Measurements from ENCODE around the gene ADAMTS8.

Gene ADAMTS8

GRCh38 chr11:130428316-130429119, at the start of gene ADAMTS8:
ADAMTS8 (minus strand) TSS chr11:130428609; CDS start chr11:130428286, 323 bp downstream.
- Histone ChIP-seq H4K20me1 (ENCODE audit: insufficient read depth, low read length) (no peaks in the 10 kb centered on the region), H2AFZ (ENCODE audit: low read depth, low read length) (no peak within 1 kb of the TSS), H3K4me2 (ENCODE audit: low read length) (no peak within 1 kb of the TSS), H3K9me3 (ENCODE audit: insufficient read depth, low read length) (no peaks in the 10 kb centered on the region), H3K4me1 (ENCODE audit: low read length) (0 out of 2 replicates have a peak, but pooled peaks cover 8% of the 10 kb centered on the region), H3K36me3 (replicated peaks; ENCODE audit: low read depth, low read length) (no peaks in the 10 kb centered on the region), H3K4me3 (ENCODE audit: low read length) (no peak within 1 kb of the TSS), H3K27ac (ENCODE audit: low read length) (no peak within 1 kb of the TSS), H3K27me3 (ENCODE audit: low read depth, low read length) (peaks cover 23% of the 10 kb centered on the region), H3K9ac (ENCODE audit: low read length) (no peak within 1 kb of the TSS), H3K79me2 (ENCODE audit: low read length) (no peaks in the 10 kb centered on the region)
- TF ChIP-seq CTCF (IDR thresholded peaks at IDR 0.05; ENCODE audit: low read depth, low read length) = no peak
- TF ChIP-seq EZH2phosphoT487 (IDR thresholded peaks at IDR 0.05; ENCODE audit: low read depth) = no peak

GRCh38 chr11:130477586-130478203, 49.3 kb upstream of the ADAMTS8 start:
- Histone ChIP-seq H4K20me1 (ENCODE audit: insufficient read depth, low read length) (no peaks in the 10 kb centered on the region), H3K4me1 (ENCODE audit: low read length) (no peaks in the 10 kb centered on the region), H3K79me2 (ENCODE audit: low read length) (no peaks in the 10 kb centered on the region), H3K4me2 (ENCODE audit: low read length) (no peak overlapping the region), H3K9me3 (ENCODE audit: insufficient read depth, low read length) (no peaks in the 10 kb centered on the region), H3K27me3 (ENCODE audit: low read depth, low read length) (no peaks in the 10 kb centered on the region), H3K27ac (ENCODE audit: low read length) (no peak overlapping the region), H3K9ac (ENCODE audit: low read length) (no peak overlapping the region), H3K4me3 (ENCODE audit: low read length) (no peak overlapping the region), H2AFZ (ENCODE audit: low read depth, low read length) (no peak overlapping the region), H3K36me3 (replicated peaks; ENCODE audit: low read depth, low read length) (no peaks in the 10 kb centered on the region)
- TF ChIP-seq EZH2phosphoT487 (IDR thresholded peaks at IDR 0.05; ENCODE audit: low read depth) (no peak), CTCF (IDR thresholded peaks at IDR 0.05; ENCODE audit: low read depth, low read length) (no peak)

GRCh38 chr11:130476922-130477491, 48.6 kb upstream of the ADAMTS8 start:
- Histone ChIP-seq H3K4me2 (ENCODE audit: low read length) (no peak overlapping the region), H3K4me1 (ENCODE audit: low read length) (no peaks in the 10 kb centered on the region), H4K20me1 (ENCODE audit: insufficient read depth, low read length) (no peaks in the 10 kb centered on the region), H2AFZ (ENCODE audit: low read depth, low read length) (no peak overlapping the region), H3K4me3 (ENCODE audit: low read length) (no peak overlapping the region), H3K79me2 (ENCODE audit: low read length) (no peaks in the 10 kb centered on the region), H3K27ac (ENCODE audit: low read length) (no peak overlapping the region), H3K27me3 (ENCODE audit: low read depth, low read length) (no peaks in the 10 kb centered on the region), H3K9me3 (ENCODE audit: insufficient read depth, low read length) (no peaks in the 10 kb centered on the region), H3K9ac (ENCODE audit: low read length) (no peak overlapping the region), H3K36me3 (replicated peaks; ENCODE audit: low read depth, low read length) (no peaks in the 10 kb centered on the region)
- TF ChIP-seq CTCF (IDR thresholded peaks at IDR 0.05; ENCODE audit: low read depth, low read length) = no peak
- no peak for TF ChIP-seq EZH2phosphoT487 (IDR thresholded peaks at IDR 0.05; ENCODE audit: low read depth)

All from OCI-LY3 (cell line).